Measurements from ENCODE around the gene NMNAT2.

DNA sequence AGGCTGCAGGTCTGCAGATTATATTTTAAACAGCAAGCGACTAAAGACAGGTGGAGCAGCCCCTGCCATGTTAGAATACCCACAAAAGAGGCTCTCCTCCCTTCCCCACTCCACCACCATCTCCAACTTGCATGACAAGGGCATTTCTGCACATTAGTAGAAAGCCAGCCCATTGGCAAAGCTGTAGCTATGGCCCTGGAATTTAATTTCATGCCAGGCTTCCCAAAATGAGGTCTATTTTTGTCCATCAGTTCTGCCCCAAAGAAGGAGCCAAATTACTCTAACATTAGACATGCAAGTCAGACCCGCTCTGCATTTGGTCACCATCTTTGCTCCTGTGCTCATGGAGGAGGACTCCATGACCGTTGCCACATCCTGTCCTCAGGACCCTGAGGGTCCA, 116.9 kb downstream of the NMNAT2 start:
- TF ChIP-seq, protein P1, sequence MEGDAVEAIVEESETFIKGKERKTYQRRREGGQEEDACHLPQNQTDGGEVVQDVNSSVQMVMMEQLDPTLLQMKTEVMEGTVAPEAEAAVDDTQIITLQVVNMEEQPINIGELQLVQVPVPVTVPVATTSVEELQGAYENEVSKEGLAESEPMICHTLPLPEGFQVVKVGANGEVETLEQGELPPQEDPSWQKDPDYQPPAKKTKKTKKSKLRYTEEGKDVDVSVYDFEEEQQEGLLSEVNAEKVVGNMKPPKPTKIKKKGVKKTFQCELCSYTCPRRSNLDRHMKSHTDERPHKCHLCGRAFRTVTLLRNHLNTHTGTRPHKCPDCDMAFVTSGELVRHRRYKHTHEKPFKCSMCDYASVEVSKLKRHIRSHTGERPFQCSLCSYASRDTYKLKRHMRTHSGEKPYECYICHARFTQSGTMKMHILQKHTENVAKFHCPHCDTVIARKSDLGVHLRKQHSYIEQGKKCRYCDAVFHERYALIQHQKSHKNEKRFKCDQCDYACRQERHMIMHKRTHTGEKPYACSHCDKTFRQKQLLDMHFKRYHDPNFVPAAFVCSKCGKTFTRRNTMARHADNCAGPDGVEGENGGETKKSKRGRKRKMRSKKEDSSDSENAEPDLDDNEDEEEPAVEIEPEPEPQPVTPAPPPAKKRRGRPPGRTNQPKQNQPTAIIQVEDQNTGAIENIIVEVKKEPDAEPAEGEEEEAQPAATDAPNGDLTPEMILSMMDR (IDR thresholded peaks at IDR 0.05; ENCODE audit: insufficient read depth, low read depth, low read length) = no peak
- TF ChIP-seq EZH2 (IDR thresholded peaks at IDR 0.05; ENCODE audit: insufficient read depth, low read length) = no peak
